Measurements from ENCODE around the gene DAPL1.

Gene DAPL1

DNA sequence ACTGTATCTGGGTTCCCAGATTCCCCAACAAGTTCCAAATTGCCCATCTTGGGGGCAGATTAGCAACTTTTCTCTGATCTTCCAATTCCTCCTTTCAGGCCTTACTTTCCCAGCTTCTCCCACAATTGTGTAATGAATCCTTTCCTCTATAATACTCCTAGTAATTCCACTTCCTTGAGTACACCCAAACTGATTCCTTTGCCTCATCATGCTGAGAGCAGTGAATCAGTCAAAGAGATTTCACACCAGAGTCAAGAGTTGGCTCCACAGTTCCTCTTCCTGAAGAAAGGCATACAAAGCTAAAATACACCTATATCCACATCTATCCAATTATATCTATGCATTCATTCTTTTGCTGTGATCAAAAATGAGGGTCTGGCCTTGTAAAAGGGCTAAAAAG is 28.6 kb upstream of the DAPL1 start:
- Histone ChIP-seq H3K9me3 (ENCODE audit: control insufficient read depth, insufficient read depth, low read length) (peaks cover 8% of the 10 kb centered on the region; the same call in 1 of the 2 replicates), H3K9ac (ENCODE audit: low read depth, low read length) (no peak overlapping the region), H3K4me1 (ENCODE audit: insufficient read depth, low read length) (peaks cover 8% of the 10 kb centered on the region), H3K36me3 (ENCODE audit: insufficient read depth, low read length) (0 out of 2 replicates have a peak, but pooled peaks cover 2% of the 10 kb centered on the region)

DNA sequence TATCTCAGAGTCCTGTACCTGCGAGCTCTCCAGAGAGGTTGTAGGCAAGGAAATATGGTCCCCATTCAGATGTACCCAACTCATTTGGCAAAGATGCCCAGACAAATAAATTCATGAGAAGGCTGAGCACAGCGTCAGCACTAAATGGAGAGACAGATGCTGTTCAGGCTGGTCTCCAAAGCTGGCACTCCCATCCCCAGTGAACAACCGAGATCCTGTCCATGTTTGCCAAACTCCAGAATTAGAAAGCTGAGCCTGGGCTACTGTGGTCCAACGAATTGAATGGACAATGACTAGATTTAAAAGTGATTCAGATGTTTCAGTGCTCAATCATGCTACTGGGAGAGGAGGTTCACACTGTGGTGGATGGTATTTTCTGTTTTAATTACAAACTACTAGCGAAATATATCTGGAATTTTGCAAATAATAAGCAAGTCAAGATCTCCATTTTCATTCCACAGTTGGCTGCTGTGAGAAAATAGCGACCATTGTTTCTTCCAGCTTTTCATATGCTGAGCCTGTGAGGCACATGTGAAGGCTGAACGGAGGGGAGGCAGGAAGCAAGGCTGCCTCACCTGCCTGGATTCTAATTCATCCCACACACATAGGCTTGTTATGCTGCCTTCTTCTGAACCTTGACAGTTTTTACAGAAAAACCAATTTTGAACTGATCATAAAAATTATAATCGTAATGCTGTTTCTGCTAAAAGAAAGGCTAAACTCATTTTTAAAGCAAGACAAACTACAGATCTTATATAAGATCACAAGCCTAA is 22.6 kb upstream of the DAPL1 start:
- peaks cover 17% of the 10 kb centered on the region for H3K4me1 ChIP-seq (ENCODE audit: insufficient read depth, low read length)
- no peak overlapping the region for H3K9ac ChIP-seq (ENCODE audit: low read depth, low read length)

DNA sequence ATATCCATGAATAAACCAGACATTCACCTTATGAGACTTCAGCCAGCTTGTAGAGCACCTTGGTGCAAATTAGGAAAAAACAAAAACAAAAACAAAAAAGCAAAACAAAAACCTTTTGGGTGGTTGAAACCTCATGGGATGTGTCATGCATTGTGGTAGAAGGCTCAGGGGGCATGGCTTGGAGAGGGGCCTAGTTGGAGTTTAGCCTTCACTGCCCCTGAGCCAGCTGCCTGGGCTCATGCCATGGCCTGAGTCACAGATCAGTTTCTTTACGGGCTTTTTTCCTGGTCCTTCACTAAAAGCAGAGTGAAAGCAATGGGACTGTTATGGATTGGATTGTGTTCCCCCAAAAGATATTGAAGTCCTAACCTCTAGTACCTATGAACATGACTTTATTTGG is 22.0 kb upstream of the DAPL1 start:
- H3K9ac ChIP-seq (ENCODE audit: low read depth, low read length) = no peak overlapping the region

More for the DNA sequence above, 22.6 kb upstream of the DAPL1 start:
- H3K36me3 ChIP-seq (ENCODE audit: insufficient read depth, low read length) = no peaks in the 10 kb centered on the region
- peaks cover 6% of the 10 kb centered on the region; the same call in 1 of the 2 replicates for H3K9me3 ChIP-seq (ENCODE audit: control insufficient read depth, insufficient read depth, low read length)

DNA sequence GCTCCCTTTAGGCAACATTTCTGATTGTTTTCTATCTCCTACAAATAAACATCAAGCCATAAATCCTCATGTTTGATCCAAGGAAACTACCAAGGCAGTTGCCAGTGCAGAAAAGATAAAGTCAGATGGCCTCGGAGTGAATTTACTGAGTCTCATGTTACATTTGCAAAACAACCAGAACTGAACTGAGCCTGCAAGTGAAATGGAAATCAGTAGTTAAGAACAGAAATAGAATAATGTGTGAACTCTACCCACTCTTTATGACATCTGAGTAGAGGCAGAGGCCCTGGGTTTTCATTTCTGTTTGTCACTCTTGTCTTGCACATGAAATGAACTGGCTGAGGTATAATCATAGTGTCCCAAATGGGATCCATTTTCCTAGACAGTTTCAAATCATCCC is 20.4 kb upstream of the DAPL1 start:
- H3K4me1 ChIP-seq (ENCODE audit: insufficient read depth, low read length) = peaks cover 20% of the 10 kb centered on the region
- no peaks in the 10 kb centered on the region for H3K36me3 ChIP-seq (ENCODE audit: insufficient read depth, low read length)
- no peaks in the 10 kb centered on the region for H3K9me3 ChIP-seq (ENCODE audit: control insufficient read depth, insufficient read depth, low read length)
- no peak overlapping the region for H3K9ac ChIP-seq (ENCODE audit: low read depth, low read length)

More for the DNA sequence above, 22.0 kb upstream of the DAPL1 start:
- Histone ChIP-seq H3K9me3 (ENCODE audit: control insufficient read depth, insufficient read depth, low read length) (no peaks in the 10 kb centered on the region), H3K4me1 (ENCODE audit: insufficient read depth, low read length) (peaks cover 17% of the 10 kb centered on the region), H3K36me3 (ENCODE audit: insufficient read depth, low read length) (no peaks in the 10 kb centered on the region)

DNA sequence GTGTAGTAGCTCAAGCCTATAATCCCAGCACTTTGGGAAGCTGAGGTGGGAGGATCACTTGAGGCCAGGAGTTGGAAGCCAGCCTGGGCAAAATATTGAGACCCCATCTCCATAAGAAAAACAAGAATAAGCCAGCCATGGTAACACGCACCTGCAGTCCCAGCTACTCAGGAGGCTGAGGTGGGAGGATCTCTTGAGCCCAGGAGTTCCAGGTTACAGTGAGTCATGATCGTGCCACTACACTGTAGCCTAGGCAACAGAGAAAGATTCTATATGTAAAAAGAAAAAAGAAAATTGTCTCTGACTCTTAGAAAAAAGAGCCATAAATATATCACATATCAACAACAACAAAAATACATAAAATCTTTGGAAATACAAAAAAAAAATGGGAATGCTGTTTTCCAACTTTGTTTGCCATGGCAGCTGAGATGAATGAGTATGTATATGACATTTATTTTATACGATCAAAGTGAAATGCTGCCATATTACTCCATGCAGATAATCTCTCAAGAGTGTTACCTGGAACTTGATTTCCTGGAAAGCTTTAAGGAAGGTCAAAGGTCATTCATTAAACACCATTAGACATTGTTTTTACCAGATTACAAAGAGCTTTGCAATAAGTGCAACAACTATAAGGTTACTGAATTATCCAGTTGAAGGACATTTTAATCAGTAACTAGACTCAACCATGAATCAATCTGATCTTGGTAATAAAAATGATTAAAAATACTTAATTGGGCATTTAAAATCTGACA is 19.7 kb upstream of the DAPL1 start:
- H3K36me3 ChIP-seq (ENCODE audit: insufficient read depth, low read length) = no peaks in the 10 kb centered on the region
- no peak overlapping the region for H3K9ac ChIP-seq (ENCODE audit: low read depth, low read length)
- no peaks in the 10 kb centered on the region for H3K9me3 ChIP-seq (ENCODE audit: control insufficient read depth, insufficient read depth, low read length)
- H3K4me1 ChIP-seq (ENCODE audit: insufficient read depth, low read length) = peaks cover 20% of the 10 kb centered on the region

DNA sequence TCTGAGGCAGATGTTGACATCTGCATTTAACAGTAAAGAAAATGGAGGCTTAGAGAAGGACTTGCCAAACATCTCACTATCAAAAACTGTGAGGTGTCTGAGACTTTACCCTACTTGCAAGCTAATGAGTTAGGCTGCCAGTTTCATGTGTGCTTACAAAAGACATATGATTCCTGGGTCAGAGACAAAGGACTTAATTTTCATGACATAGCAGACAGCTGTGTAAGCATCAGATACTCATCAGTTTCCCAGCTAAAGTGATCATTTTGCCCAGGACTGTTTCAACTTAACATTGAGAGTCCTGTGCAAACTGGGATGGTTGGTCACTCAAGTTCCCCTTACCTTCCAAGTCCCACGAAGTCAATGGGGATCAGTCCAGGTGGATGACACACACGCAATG is 18.9 kb upstream of the DAPL1 start:
- Histone ChIP-seq H3K36me3 (ENCODE audit: insufficient read depth, low read length) (no peaks in the 10 kb centered on the region), H3K4me1 (ENCODE audit: insufficient read depth, low read length) (peaks cover 21% of the 10 kb centered on the region), H3K9ac (ENCODE audit: low read depth, low read length) (no peak overlapping the region), H3K9me3 (ENCODE audit: control insufficient read depth, insufficient read depth, low read length) (no peaks in the 10 kb centered on the region)

DNA sequence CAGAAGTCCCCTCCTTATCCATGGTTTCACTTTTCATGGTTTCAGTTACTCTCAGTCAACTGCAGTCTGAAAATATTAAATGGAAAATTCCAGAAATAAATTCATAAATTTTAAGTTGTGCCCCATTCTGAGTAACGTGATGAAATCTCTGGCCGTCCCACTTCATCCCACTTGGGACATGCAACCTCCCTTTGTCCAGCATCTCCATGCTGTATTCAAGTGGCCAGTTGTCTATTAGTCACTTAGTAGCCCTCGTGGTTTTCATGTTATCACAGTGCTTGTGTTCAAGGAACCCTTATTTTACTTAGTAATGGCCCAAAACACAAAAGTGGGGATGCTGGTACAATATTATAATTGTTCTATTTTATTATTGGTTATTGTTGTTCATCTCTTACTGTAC is 18.0 kb upstream of the DAPL1 start:
- H3K9me3 ChIP-seq (ENCODE audit: control insufficient read depth, insufficient read depth, low read length) = no peaks in the 10 kb centered on the region
- H3K36me3 ChIP-seq (ENCODE audit: insufficient read depth, low read length) = no peaks in the 10 kb centered on the region
- no peak overlapping the region for H3K9ac ChIP-seq (ENCODE audit: low read depth, low read length)
- peaks cover 25% of the 10 kb centered on the region for H3K4me1 ChIP-seq (ENCODE audit: insufficient read depth, low read length)

DNA sequence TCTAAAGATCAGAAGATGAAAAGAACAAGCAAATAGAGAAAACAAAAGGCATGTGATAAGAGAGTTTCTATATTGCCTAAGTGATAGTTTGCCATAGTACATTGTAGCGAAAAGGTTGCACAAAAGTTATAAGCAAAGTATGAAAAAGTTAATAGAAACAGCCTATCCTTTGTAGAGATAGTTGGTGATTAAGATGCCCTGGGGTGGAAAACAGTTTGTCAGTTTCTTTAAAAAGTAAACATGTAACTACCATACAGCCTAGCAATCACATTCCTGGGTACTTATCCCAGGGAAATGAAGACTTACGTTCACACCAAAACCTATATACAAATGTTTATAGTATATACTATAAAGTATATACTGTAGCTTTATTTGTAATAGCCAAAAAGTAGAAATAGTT is 16.9 kb upstream of the DAPL1 start:
- H3K36me3 ChIP-seq (ENCODE audit: insufficient read depth, low read length) = no peaks in the 10 kb centered on the region
- H3K9me3 ChIP-seq (ENCODE audit: control insufficient read depth, insufficient read depth, low read length) = no peaks in the 10 kb centered on the region

DNA sequence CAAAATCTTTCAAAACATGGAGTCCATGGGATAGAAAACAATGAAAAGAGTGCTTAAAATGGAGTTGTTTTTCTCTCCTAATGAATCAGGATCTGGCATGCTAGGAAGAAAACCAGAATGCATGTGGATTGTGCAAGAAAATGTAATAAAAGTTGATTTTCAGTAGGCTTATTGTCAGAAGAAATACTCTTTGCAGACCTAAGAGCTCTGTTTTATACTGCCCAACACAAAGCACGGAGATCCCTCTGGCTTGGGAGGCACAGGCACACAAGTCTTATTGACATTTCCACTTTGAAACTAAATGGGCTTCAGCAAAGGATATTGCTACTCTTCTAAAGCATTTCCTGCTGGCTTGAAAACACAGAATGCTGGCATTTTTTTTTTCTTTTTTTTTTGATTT is 15.5 kb upstream of the DAPL1 start:
- no peaks in the 10 kb centered on the region for H3K36me3 ChIP-seq (ENCODE audit: insufficient read depth, low read length)
- H3K9me3 ChIP-seq (ENCODE audit: control insufficient read depth, insufficient read depth, low read length) = no peaks in the 10 kb centered on the region
- no peak overlapping the region for H3K9ac ChIP-seq (ENCODE audit: low read depth, low read length)
- peaks cover 13% of the 10 kb centered on the region for H3K4me1 ChIP-seq (ENCODE audit: insufficient read depth, low read length)

More for the DNA sequence above, 16.9 kb upstream of the DAPL1 start:
- Histone ChIP-seq H3K9ac (ENCODE audit: low read depth, low read length) (no peak overlapping the region), H3K4me1 (ENCODE audit: insufficient read depth, low read length) (peaks cover 15% of the 10 kb centered on the region)

DNA sequence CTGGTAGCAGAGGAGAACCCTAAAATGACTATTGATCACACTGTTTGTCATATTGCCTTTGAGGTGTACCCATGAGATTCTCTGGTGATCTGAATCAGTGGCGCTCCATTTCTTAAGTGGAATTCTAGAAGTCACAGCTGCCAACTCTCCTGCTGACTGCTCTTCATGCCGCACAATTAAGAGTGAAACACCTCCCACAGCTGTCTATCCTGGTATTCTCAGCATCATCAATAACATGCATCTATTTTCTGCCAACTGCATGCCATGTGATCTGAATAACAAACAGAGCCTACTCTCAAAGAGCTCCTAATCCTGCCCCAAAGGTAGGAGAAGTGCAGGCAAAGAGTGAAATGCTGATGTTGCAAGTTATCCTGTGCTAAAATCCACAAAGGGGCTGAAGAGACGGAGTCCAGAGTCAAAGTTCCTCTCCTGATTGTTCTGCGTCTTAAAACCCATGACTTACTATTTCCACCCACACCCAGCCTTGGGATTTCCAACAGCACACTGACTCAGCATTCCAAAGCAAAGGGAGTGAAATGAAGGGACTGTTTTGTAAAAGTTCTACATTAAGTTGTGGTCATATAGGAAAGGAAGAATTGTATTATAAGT is 13.7 kb upstream of the DAPL1 start:
- H3K4me1 ChIP-seq (ENCODE audit: insufficient read depth, low read length) = peaks cover 9% of the 10 kb centered on the region
- H3K36me3 ChIP-seq (ENCODE audit: insufficient read depth, low read length) = no peaks in the 10 kb centered on the region
- no peak overlapping the region for H3K9ac ChIP-seq (ENCODE audit: low read depth, low read length)
- H3K9me3 ChIP-seq (ENCODE audit: control insufficient read depth, insufficient read depth, low read length) = no peaks in the 10 kb centered on the region

DNA sequence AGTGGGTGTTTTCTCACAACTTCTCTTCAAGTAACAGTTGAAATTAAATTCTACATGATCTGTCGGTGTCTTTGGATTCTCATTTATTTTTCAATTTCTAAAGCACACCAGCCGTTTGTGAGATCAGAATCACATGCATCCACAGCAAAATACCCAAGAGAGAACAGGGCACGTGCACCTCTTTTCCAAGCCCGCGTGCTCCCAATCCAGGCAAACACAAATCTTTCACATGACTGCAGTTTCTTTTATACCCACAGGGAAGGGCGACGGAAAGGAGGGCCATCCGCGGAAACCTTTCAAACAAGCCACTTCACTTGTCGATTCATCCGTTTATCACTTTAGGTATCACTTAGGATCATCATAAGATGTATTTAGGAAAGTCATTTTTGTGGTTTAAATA is 13.0 kb upstream of the DAPL1 start:
- Histone ChIP-seq H3K36me3 (ENCODE audit: insufficient read depth, low read length) (no peaks in the 10 kb centered on the region), H3K9me3 (ENCODE audit: control insufficient read depth, insufficient read depth, low read length) (no peaks in the 10 kb centered on the region), H3K4me1 (ENCODE audit: insufficient read depth, low read length) (peaks cover 9% of the 10 kb centered on the region), H3K9ac (ENCODE audit: low read depth, low read length) (no peak overlapping the region)

DNA sequence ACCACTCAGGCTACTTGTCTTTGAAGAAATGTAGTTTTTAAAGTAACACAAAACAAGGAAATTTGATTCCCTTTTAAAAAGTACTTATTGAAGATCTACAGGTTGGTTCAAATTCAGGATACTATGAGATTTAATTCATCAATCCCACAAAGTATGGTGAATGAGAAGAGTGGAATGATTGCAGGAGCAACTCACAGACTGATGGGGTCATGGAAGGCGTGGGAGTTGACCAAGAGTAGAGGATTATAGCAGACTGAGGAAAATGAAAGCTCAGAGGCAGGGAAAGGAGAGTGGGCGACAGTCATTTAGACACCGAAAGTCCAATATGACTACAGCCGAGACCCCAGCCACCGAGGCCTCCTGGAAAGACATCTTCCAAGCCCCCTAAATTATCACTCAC is 12.5 kb upstream of the DAPL1 start:
- Histone ChIP-seq H3K9ac (ENCODE audit: low read depth, low read length) (no peak overlapping the region), H3K9me3 (ENCODE audit: control insufficient read depth, insufficient read depth, low read length) (no peaks in the 10 kb centered on the region), H3K4me1 (ENCODE audit: insufficient read depth, low read length) (peaks cover 9% of the 10 kb centered on the region), H3K36me3 (ENCODE audit: insufficient read depth, low read length) (no peaks in the 10 kb centered on the region)

DNA sequence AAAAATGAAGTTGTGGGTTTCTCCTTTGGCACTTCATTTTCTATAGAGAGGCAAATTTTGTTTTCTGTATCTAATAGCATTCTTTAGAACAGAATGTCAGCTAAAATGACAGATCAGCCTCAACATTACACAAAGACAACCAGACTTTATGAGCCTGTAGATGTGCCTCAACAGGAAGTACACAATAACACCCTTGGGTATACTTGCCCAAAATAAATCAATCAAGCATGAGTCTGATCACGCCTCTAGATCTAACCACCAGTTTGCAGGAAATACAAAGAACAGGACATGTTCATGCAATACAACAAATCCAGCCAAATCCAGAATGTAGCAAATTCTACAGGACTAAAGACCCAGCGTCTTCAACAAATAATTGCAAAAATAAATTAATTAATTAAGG is 11.2 kb upstream of the DAPL1 start:
- Histone ChIP-seq H3K9me3 (ENCODE audit: control insufficient read depth, insufficient read depth, low read length) (no peaks in the 10 kb centered on the region), H3K36me3 (ENCODE audit: insufficient read depth, low read length) (no peaks in the 10 kb centered on the region), H3K4me1 (ENCODE audit: insufficient read depth, low read length) (peaks cover 9% of the 10 kb centered on the region), H3K9ac (ENCODE audit: low read depth, low read length) (no peak overlapping the region)

DNA sequence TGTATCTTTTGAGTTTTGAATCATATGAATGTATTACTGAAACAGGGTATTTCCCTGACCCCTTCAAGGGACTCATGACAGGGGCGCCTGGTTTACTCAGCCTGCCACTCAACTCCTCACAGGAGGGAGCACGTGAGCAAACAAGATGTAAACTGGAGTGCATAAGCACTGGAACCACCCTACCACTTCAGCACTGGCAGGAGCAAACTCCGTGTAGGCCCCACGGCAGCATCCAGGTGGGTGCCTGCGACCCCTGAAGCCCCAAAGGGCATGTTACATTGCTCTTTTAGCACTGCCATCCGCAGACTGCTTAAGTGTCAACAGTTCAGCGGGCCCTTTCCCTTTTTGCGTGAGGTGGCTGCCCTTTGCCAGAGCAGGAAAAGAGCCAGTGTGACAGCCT is 8.2 kb upstream of the DAPL1 start:
- Histone ChIP-seq H3K9ac (ENCODE audit: low read depth, low read length) (no peak overlapping the region), H3K36me3 (ENCODE audit: insufficient read depth, low read length) (no peaks in the 10 kb centered on the region), H3K9me3 (ENCODE audit: control insufficient read depth, insufficient read depth, low read length) (no peaks in the 10 kb centered on the region), H3K4me1 (ENCODE audit: insufficient read depth, low read length) (no peaks in the 10 kb centered on the region)

DNA sequence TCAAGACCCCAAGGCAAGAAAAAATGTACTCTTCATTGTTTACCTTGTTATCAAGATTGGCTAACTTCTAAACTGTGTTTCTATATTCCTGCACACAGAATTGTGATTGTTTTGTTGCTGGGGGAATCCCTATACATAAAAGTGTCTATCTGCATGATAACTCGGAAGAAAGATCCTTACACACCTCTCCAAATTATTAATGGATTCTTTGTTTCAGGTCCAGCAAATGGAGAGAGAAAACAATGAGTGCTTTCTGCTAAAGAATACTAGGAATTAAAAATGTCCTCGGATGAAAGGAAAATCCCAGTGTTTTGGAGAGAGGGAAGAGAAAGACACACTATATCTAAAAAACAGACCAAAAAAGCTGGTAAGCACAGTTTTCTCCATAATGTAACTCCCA is 6.2 kb upstream of the DAPL1 start:
- H3K9ac ChIP-seq (ENCODE audit: low read depth, low read length) = no peak overlapping the region
- no peaks in the 10 kb centered on the region for H3K36me3 ChIP-seq (ENCODE audit: insufficient read depth, low read length)
- H3K4me1 ChIP-seq (ENCODE audit: insufficient read depth, low read length) = no peaks in the 10 kb centered on the region
- H3K9me3 ChIP-seq (ENCODE audit: control insufficient read depth, insufficient read depth, low read length) = no peaks in the 10 kb centered on the region
